GM13976 (cell line): ENCODE results near the gene GTF2E1.

Experiments
- DNase-seq: peaks from one replicate; pipeline ENCODE4 v3.0.0; 2012; ENCODE audit warnings: low spot score
- CTCF ChIP-seq: IDR thresholded peaks from 2 replicates; pipeline ENCODE4 v1.5.1; 2012; ENCODE audit warnings: borderline replicate concordance, mild to moderate bottlenecking; ENCODE audit not compliant: insufficient read depth; ENCODE audit errors: extremely low read depth, missing control alignments, control extremely low read depth
- in situ Hi-C: fragments of 300-500 bp; cut with MboI; formaldehyde crosslinking; loops from one replicate; pipeline ENCODE4 v1.12.0; 2022; ENCODE audit warnings: low sequenced_read_pairs, mixed read lengths, inconsistent platforms; ENCODE audit not compliant: unreplicated experiment

The GTF2E1 gene

GRCh38 chr3:120816728-120817127, 74.2 kb downstream of the GTF2E1 start:
- no peak for DNase-seq
- TF ChIP-seq CTCF, result no peak
- in situ Hi-C loops, result loop anchor here (25.0 kb wide), 1 partner anchor 554 kb away; no protein-coding TSS in a partner anchor

DNA sequence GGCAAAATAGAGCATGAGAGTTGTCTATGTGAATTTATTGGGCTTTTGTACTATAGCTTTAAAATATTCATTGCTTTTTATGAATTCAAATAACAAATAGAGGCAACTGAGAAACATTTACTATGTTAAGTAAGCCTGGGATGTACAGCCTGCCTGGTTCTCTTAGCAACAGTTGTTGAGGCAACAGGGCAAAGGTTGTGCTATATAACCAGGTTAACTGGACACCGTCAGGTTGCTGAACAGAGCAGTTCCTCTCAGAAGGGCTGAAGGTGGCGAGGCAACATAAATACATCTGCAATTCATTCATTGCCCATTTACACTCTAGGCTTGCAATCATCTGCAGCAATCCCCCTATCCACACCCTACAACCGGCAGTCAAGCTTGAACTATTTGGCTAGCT, 78.2 kb downstream of the GTF2E1 start:
- in situ Hi-C loops, result loop anchor here (25.0 kb wide), 1 partner anchor 558 kb away; no protein-coding TSS in a partner anchor
- TF ChIP-seq CTCF, result no peak

GRCh38 chr3:120821426-120821825, 78.9 kb downstream of the GTF2E1 start:
- DNase-seq, result no peak
- TF ChIP-seq CTCF, result no peak
- in situ Hi-C loops, result loop anchor here (25.0 kb wide), 1 partner anchor 559 kb away; no protein-coding TSS in a partner anchor

More for the DNA sequence above, 78.2 kb downstream of the GTF2E1 start:
- DNase-seq, result no peak

DNA sequence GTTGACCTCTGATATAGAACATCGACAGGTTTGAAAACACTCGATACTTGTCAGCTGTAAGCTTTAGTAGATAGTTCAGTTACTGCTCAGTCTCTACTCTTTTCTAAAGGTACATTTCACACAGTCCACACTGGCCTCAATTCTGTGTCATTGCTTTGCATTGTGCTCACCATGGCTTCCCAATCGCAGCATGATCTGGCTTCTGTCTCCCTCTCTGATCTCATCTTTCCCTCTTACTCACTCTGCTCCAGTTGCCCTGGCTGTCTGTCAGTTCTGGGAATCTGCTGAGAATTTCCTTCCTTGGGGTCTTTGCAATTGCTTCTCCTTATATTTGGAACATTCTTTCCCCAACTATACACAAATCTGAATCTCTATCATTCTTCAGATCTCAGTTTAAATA, 80.6 kb downstream of the GTF2E1 start:
- no peak for TF ChIP-seq CTCF
- in situ Hi-C loops, result loop anchor here (25.0 kb wide), 1 partner anchor 561 kb away; no protein-coding TSS in a partner anchor
- DNase-seq, result no peak

DNA sequence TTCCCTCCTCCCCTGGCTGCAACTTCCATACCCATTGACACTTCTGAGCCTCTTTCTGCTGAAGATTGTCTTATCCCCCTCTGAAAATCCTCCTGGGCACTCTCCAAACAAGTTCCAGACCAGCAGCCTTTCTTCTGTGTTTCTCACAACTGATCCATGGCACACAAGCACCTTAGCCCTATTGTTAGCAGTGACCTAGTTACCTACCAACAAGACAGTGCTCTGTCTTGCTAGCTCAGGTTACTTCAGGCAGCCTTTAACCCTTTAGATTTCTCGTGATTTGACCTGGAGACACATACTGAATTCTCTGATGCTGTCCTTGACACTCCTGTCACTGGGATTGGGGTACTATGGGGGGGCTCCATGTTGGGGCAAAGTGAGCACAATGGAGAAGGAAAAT, 82.1 kb downstream of the GTF2E1 start:
- no peak for DNase-seq
- TF ChIP-seq CTCF, result no peak
- in situ Hi-C loops, result loop anchor here (25.0 kb wide), 1 partner anchor 562 kb away; no protein-coding TSS in a partner anchor

DNA sequence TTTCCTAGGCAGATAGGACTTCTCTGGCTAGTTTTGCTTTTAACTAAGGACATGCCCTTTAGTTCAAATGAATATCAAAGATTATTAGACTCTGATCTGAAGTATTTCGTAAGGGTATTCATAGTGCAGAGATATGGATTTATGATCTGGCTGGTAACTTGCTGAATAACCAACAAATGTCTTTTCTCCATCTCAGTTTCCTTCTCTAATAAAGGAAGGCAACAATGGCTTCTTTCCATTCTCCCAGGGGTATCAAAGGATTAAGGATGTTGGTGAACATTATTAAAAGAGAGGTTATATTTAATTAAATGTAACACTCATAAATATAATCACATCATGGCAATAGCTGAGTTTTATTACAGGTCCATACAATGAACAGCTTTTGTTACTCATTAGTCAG, 86.3 kb downstream of the GTF2E1 start:
- TF ChIP-seq CTCF, result no peak
- in situ Hi-C loops, result no loop called here
- DNase-seq, result no peak
